Measurements from ENCODE around the gene CSNK1G1.
"Not testable (repeated sequence)": the region's sequence is repeated elsewhere in the genome, so short reads cannot be mapped to it uniquely, and the experiment has no call there.

The CSNK1G1 gene

DNA sequence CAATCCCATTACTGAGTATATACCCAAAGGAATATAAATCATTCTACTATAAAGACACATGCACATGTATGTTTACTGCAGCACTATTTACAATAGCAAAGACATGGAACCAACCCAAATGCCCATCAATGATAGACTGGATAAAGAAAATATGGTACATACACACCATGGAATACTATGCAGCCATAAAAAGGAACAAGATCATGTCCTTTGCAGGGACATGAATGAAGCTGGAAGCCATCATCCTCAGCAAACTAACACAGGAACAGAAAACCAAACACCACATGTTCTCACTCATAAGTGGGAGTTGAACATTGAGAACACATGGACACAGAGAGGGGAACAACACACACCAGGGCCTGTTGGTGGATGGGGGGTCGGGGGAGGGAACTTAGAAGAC is 134.1 kb downstream of the CSNK1G1 start:
- H2BK120ac ChIP-seq (ENCODE audit: low read depth, low read length); H3K27ac ChIP-seq (replicated peaks; ENCODE audit: low read length); H3K14ac ChIP-seq (ENCODE audit: low read length); H4K8ac ChIP-seq (ENCODE audit: low read depth, low read length); H2AK5ac ChIP-seq (ENCODE audit: low read depth, low read length); DNase-seq (ENCODE audit: low spot score); H2BK12ac ChIP-seq (ENCODE audit: low read length); H2BK15ac ChIP-seq (ENCODE audit: low read length); H3K36me3 ChIP-seq (replicated peaks in 1 of 2; ENCODE audit: control insufficient read depth in 2 of 2, insufficient read depth in 2 of 2, low read length in 2 of 2); H3K4me2 ChIP-seq (ENCODE audit: insufficient read depth, low read length, poor library complexity, severe bottlenecking); H3K27me3 ChIP-seq (ENCODE audit: control insufficient read depth in 3 of 3, insufficient read depth in 3 of 3, low read depth in 1 of 3, low read length in 3 of 3); H4K91ac ChIP-seq (ENCODE audit: low read depth, low read length, poor library complexity); H2BK5ac ChIP-seq (ENCODE audit: low read length); H3K4ac ChIP-seq (ENCODE audit: low read length); H2AFZ ChIP-seq (ENCODE audit: low read length); H3K18ac ChIP-seq (ENCODE audit: low read length); H3K4me1 ChIP-seq (ENCODE audit: control insufficient read depth in 2 of 2, insufficient read depth in 1 of 2, low read depth in 1 of 2, low read length in 2 of 2); H3K23ac ChIP-seq (ENCODE audit: low read depth, low read length, poor library complexity); H3K9ac ChIP-seq (ENCODE audit: low read depth, low read length, poor library complexity); H3K79me1 ChIP-seq (ENCODE audit: low read depth, low read length); H3K9me3 ChIP-seq (replicated peaks in 1 of 2; ENCODE audit: control insufficient read depth in 2 of 2, insufficient read depth in 1 of 2, low read depth in 1 of 2, low read length in 2 of 2); H3K4me3 ChIP-seq (ENCODE audit: low read length in 2 of 2): not testable (repeated sequence)
- no CpG with 5 or more reads among the region's 1 CpG for WGBS, 2 donors (ENCODE audit: extremely low coverage in 2 of 2, insufficient read length in 2 of 2, insufficient replicate concordance in 1 of 2)

DNA sequence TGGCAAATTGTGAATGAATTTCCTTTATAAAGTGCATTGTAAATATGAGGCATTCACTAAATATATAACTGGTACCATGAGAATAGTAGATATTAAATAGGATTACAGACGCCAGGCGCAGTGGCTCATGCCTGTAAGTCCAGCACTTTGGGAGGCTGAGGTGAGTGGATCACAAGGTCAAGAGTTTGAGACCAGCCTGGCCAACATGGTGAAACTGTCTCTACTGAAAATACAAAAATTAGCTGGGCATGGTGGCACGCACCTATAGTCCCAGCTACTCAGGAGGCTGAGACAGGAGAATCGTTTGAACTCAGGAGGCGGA is 138.6 kb downstream of the CSNK1G1 start:
- DNase-seq (ENCODE audit: low spot score); H2BK12ac ChIP-seq (ENCODE audit: low read length); H3K4ac ChIP-seq (ENCODE audit: low read length); H3K14ac ChIP-seq (ENCODE audit: low read length); H3K9ac ChIP-seq (ENCODE audit: low read depth, low read length, poor library complexity); H2BK15ac ChIP-seq (ENCODE audit: low read length); H2BK5ac ChIP-seq (ENCODE audit: low read length); H4K91ac ChIP-seq (ENCODE audit: low read depth, low read length, poor library complexity); H3K4me2 ChIP-seq (ENCODE audit: insufficient read depth, low read length, poor library complexity, severe bottlenecking); H3K79me1 ChIP-seq (ENCODE audit: low read depth, low read length); H3K4me3 ChIP-seq (ENCODE audit: low read length in 2 of 2); H3K27ac ChIP-seq (replicated peaks; ENCODE audit: low read length); H3K23ac ChIP-seq (ENCODE audit: low read depth, low read length, poor library complexity); H2AK5ac ChIP-seq (ENCODE audit: low read depth, low read length); H4K8ac ChIP-seq (ENCODE audit: low read depth, low read length); H2BK120ac ChIP-seq (ENCODE audit: low read depth, low read length); H3K9me3 ChIP-seq (replicated peaks in 1 of 2; ENCODE audit: control insufficient read depth in 2 of 2, insufficient read depth in 1 of 2, low read depth in 1 of 2, low read length in 2 of 2); H3K27me3 ChIP-seq (ENCODE audit: control insufficient read depth in 3 of 3, insufficient read depth in 3 of 3, low read depth in 1 of 3, low read length in 3 of 3); H2AFZ ChIP-seq (ENCODE audit: low read length); H3K4me1 ChIP-seq (ENCODE audit: control insufficient read depth in 2 of 2, insufficient read depth in 1 of 2, low read depth in 1 of 2, low read length in 2 of 2); H3K18ac ChIP-seq (ENCODE audit: low read length): not testable (repeated sequence)
- WGBS, 2 donors (ENCODE audit: extremely low coverage in 2 of 2, insufficient read length in 2 of 2, insufficient replicate concordance in 1 of 2), result no CpG with 5 or more reads among the region's 5 CpGs
- peaks cover 3 to 25% of the 10 kb centered on the region in 2 donors for H3K36me3 ChIP-seq (replicated peaks in 1 of 2; ENCODE audit: control insufficient read depth in 2 of 2, insufficient read depth in 2 of 2, low read length in 2 of 2)

DNA sequence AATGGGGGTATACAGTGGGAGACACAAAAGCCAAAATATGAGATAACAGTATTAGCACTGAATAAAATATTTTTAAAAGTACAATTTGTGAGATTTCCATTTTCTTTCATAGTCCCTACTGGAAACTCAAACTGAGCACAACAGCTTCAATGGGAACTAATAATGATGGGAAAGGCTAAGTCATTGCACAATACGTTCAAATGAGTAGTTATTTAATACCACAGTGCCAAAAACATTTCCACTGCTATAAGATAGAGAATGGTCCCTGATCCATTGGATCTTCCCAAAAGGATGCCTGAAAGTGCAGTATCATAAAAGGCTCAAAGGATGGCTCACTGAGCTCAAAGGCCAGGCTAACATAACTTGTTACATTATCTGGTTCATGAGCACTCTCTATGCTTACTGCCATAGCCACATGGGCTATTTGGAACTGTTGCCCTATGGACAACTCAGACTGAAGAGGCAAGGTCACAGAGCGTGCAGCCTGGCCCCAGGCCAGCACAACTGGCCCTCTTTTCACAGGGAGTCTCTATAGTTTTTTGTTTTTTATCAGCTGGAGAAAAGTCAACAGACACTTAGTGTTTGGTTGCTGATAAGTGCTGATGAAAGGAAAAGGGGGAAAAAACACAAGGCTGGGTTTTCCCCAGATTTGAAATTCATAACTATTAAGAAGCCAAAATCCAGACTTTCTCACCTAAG is 139.1 kb downstream of the CSNK1G1 start:
- Histone ChIP-seq H3K27me3 (ENCODE audit: control insufficient read depth in 3 of 3, insufficient read depth in 3 of 3, low read depth in 1 of 3, low read length in 3 of 3) (no peaks in the 10 kb centered on the region), H3K4me3 (ENCODE audit: low read length in 2 of 2) (no peak overlapping the region), H3K4me2 (ENCODE audit: insufficient read depth, low read length, poor library complexity, severe bottlenecking) (no peak overlapping the region), H4K91ac (ENCODE audit: low read depth, low read length, poor library complexity) (no peak overlapping the region), H2AFZ (ENCODE audit: low read length) (no peak overlapping the region), H3K23ac (ENCODE audit: low read depth, low read length, poor library complexity) (no peak overlapping the region), H3K14ac (ENCODE audit: low read length) (no peak overlapping the region), H3K4ac (ENCODE audit: low read length) (no peak overlapping the region), H3K36me3 (replicated peaks in 1 of 2; ENCODE audit: control insufficient read depth in 2 of 2, insufficient read depth in 2 of 2, low read length in 2 of 2) (peaks cover 3 to 30% of the 10 kb centered on the region in 2 donors), H3K79me1 (ENCODE audit: low read depth, low read length) (no peaks in the 10 kb centered on the region), H3K9me3 (replicated peaks in 1 of 2; ENCODE audit: control insufficient read depth in 2 of 2, insufficient read depth in 1 of 2, low read depth in 1 of 2, low read length in 2 of 2) (no peaks in the 10 kb centered on the region), H4K8ac (ENCODE audit: low read depth, low read length) (no peak overlapping the region), H3K4me1 (ENCODE audit: control insufficient read depth in 2 of 2, insufficient read depth in 1 of 2, low read depth in 1 of 2, low read length in 2 of 2) (no peaks in the 10 kb centered on the region), H2BK120ac (ENCODE audit: low read depth, low read length) (no peak overlapping the region), H3K18ac (ENCODE audit: low read length) (no peak overlapping the region), H3K9ac (ENCODE audit: low read depth, low read length, poor library complexity) (no peak overlapping the region), H2AK5ac (ENCODE audit: low read depth, low read length) (no peak overlapping the region), H2BK5ac (ENCODE audit: low read length) (no peak overlapping the region), H2BK15ac (ENCODE audit: low read length) (no peak overlapping the region), H2BK12ac (ENCODE audit: low read length) (no peak overlapping the region), H3K27ac (replicated peaks; ENCODE audit: low read length) (no peak overlapping the region)
- DNase-seq (ENCODE audit: low spot score), result no peak
- no CpG with 5 or more reads among the region's 2 CpGs for WGBS, 2 donors (ENCODE audit: extremely low coverage in 2 of 2, insufficient read length in 2 of 2, insufficient replicate concordance in 1 of 2)

DNA sequence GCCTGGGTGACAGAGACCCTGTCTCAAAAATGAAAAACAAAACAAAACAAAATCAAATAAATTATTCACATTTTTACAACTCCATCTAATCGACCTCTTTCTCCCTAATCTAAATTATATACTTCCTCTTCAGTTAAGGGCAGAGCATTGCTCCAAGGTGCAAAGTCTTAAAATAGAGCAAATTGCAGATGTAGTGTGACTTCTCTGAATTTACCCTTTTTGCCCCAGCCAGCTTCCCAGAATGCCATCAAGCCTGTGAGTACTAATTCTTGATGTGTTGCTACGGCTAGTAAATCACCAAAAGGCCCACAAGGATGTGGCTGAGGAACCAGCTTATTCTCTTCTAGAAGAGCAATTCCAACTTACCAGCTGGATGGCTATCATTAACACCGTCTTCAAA is 139.8 kb downstream of the CSNK1G1 start:
- H2BK120ac ChIP-seq (ENCODE audit: low read depth, low read length), result no peak overlapping the region
- H3K14ac ChIP-seq (ENCODE audit: low read length), result no peak overlapping the region
- no peaks in the 10 kb centered on the region for H3K9me3 ChIP-seq (replicated peaks in 1 of 2; ENCODE audit: control insufficient read depth in 2 of 2, insufficient read depth in 1 of 2, low read depth in 1 of 2, low read length in 2 of 2)
- no peak overlapping the region for H3K4me2 ChIP-seq (ENCODE audit: insufficient read depth, low read length, poor library complexity, severe bottlenecking)
- H4K91ac ChIP-seq (ENCODE audit: low read depth, low read length, poor library complexity), result no peak overlapping the region
- peaks cover 3 to 37% of the 10 kb centered on the region in 2 donors for H3K36me3 ChIP-seq (replicated peaks in 1 of 2; ENCODE audit: control insufficient read depth in 2 of 2, insufficient read depth in 2 of 2, low read length in 2 of 2)
- H2BK5ac ChIP-seq (ENCODE audit: low read length), result no peak overlapping the region
- no peak overlapping the region for H2BK15ac ChIP-seq (ENCODE audit: low read length)
- no peak overlapping the region for H3K18ac ChIP-seq (ENCODE audit: low read length)
- H2BK12ac ChIP-seq (ENCODE audit: low read length), result no peak overlapping the region
- no peak overlapping the region for H3K9ac ChIP-seq (ENCODE audit: low read depth, low read length, poor library complexity)
- H2AFZ ChIP-seq (ENCODE audit: low read length), result no peak overlapping the region
- no peak overlapping the region for H2AK5ac ChIP-seq (ENCODE audit: low read depth, low read length)
- WGBS, 2 donors (ENCODE audit: extremely low coverage in 2 of 2, insufficient read length in 2 of 2, insufficient replicate concordance in 1 of 2), result 100% methylated on average over 1 of the region's 3 CpGs
- H3K79me1 ChIP-seq (ENCODE audit: low read depth, low read length), result no peaks in the 10 kb centered on the region
- H3K27me3 ChIP-seq (ENCODE audit: control insufficient read depth in 3 of 3, insufficient read depth in 3 of 3, low read depth in 1 of 3, low read length in 3 of 3), result no peaks in the 10 kb centered on the region
- no peak overlapping the region for H3K4me3 ChIP-seq (ENCODE audit: low read length in 2 of 2)
- H3K23ac ChIP-seq (ENCODE audit: low read depth, low read length, poor library complexity), result no peak overlapping the region
- no peak overlapping the region for H4K8ac ChIP-seq (ENCODE audit: low read depth, low read length)
- no peaks in the 10 kb centered on the region for H3K4me1 ChIP-seq (ENCODE audit: control insufficient read depth in 2 of 2, insufficient read depth in 1 of 2, low read depth in 1 of 2, low read length in 2 of 2)
- H3K27ac ChIP-seq (replicated peaks; ENCODE audit: low read length), result no peak overlapping the region
- no peak for DNase-seq (ENCODE audit: low spot score)
- no peak overlapping the region for H3K4ac ChIP-seq (ENCODE audit: low read length)

Measured in neuronal stem cell (in vitro differentiated cells).